Astrocyte (in vitro differentiated cells and primary cell): Measurements from ENCODE around the gene SHQ1. TPM values are rescaled to one million over a fixed set of nuclear protein-coding genes. Genes with fewer than 3 reads are reported as not detected.

Experiments
- DNase-seq: peaks from one replicate; pipeline ENCODE4 v3.0.0-alpha.2; 2010; ENCODE audit warnings: low read depth
- FAIRE-seq: peaks from 2 replicates; lab custom pipeline; 2011; peaks lifted over from hg19 to GRCh38; lab: Jason Lieb, UNC
- H2AFZ ChIP-seq: 2 replicates; pipeline ENCODE4 v1.6.0; 2012; ENCODE audit warnings: low read depth, low read length, inconsistent platforms
- H3K27ac ChIP-seq: 2 replicates; pipeline ENCODE4 v1.5.1; 2011; ENCODE audit warnings: low read depth, low read length, inconsistent platforms
- H3K27me3 ChIP-seq: 2 replicates; pipeline ENCODE4 v1.6.0; 2011; ENCODE audit warnings: low read length, inconsistent platforms; ENCODE audit not compliant: insufficient read depth
- H3K36me3 ChIP-seq: 2 replicates; pipeline ENCODE4 v1.5.1; 2011; ENCODE audit warnings: low read length, inconsistent platforms; ENCODE audit not compliant: insufficient read depth
- H3K4me1 ChIP-seq: 2 replicates; pipeline ENCODE4 v1.5.1; 2011; ENCODE audit warnings: low read length, inconsistent platforms; ENCODE audit not compliant: insufficient read depth
- H3K4me2 ChIP-seq: 2 replicates; pipeline ENCODE4 v1.6.0; 2012; ENCODE audit warnings: low read length, inconsistent platforms
- H3K4me3 ChIP-seq: 2 replicates; pipeline ENCODE4 v1.5.1; 2011; ENCODE audit warnings: low read depth, mild to moderate bottlenecking, low read length, inconsistent platforms; ENCODE audit not compliant: insufficient read depth
- H3K79me2 ChIP-seq: 2 replicates; pipeline ENCODE4 v1.6.0; 2012; ENCODE audit warnings: mild to moderate bottlenecking, low read length, inconsistent platforms; ENCODE audit not compliant: insufficient read depth
- H3K9ac ChIP-seq: 2 replicates; pipeline ENCODE4 v1.6.0; 2012; ENCODE audit warnings: mild to moderate bottlenecking, low read length, inconsistent platforms
- H3K9me3 ChIP-seq: 2 replicates; pipeline ENCODE4 v1.5.1; 2012; ENCODE audit warnings: low read depth, mild to moderate bottlenecking, low read length, inconsistent platforms; ENCODE audit not compliant: insufficient read depth
- H4K20me1 ChIP-seq: 2 replicates; pipeline ENCODE4 v1.6.0; 2012; ENCODE audit warnings: low read length, inconsistent platforms; ENCODE audit not compliant: insufficient read depth
- H3K27ac Mint-ChIP-seq: one replicate; pipeline ENCODE4 v1.8.0; 2021; ENCODE audit warnings: mild to moderate bottlenecking, mixed read lengths; ENCODE audit not compliant: unreplicated experiment
- H3K27me3 Mint-ChIP-seq: one replicate; pipeline ENCODE4 v1.8.0; 2021; ENCODE audit warnings: low read depth, mixed read lengths; ENCODE audit not compliant: unreplicated experiment
- H3K36me3 Mint-ChIP-seq: one replicate; pipeline ENCODE4 v1.8.0; 2021; ENCODE audit warnings: low read depth, mixed read lengths; ENCODE audit not compliant: unreplicated experiment
- H3K4me1 Mint-ChIP-seq: one replicate; pipeline ENCODE4 v1.8.0; 2021; ENCODE audit warnings: low read depth, mixed read lengths; ENCODE audit not compliant: unreplicated experiment
- H3K4me3 Mint-ChIP-seq: one replicate; pipeline ENCODE4 v1.8.0; 2021; ENCODE audit warnings: mild to moderate bottlenecking, moderate library complexity, mixed read lengths; ENCODE audit not compliant: unreplicated experiment
- H3K9me3 Mint-ChIP-seq: one replicate; pipeline ENCODE4 v1.8.0; 2021; ENCODE audit warnings: mild to moderate bottlenecking, mixed read lengths; ENCODE audit not compliant: unreplicated experiment
- CTCF ChIP-seq: IDR thresholded peaks from 2 replicates; pipeline ENCODE4 v1.5.1; 2011; ENCODE audit warnings: low read depth, mild to moderate bottlenecking, inconsistent platforms, low read length, moderate library complexity; ENCODE audit not compliant: insufficient read depth
- EZH2 ChIP-seq: IDR thresholded peaks from 2 replicates; pipeline ENCODE4 v1.6.1; 2012; ENCODE audit warnings: mild to moderate bottlenecking, low read length, inconsistent platforms; ENCODE audit not compliant: insufficient read depth
- total RNA-seq: library from RNA; stranded (reverse); gene quantifications from 2 replicates; pipeline ENCODE4 v1.2.1, GENCODE V29; 2021

Gene SHQ1
- total RNA-seq, 1 donor from 2014 or later, result 28.4 TPM

GRCh38 chr3:72754582-72754981 is 93.7 kb downstream of the SHQ1 start:
- no peak overlapping the region for H3K27ac ChIP-seq
- no peak overlapping the region for H3K4me3 ChIP-seq
- no peaks in the 10 kb centered on the region for H4K20me1 ChIP-seq
- H3K4me1 ChIP-seq, result no peaks in the 10 kb centered on the region
- H2AFZ ChIP-seq, result no peak overlapping the region
- Mint-ChIP-seq H3K27ac (no peak overlapping the region), H3K36me3 (peaks cover 6% of the 10 kb centered on the region), H3K4me1 (no peaks in the 10 kb centered on the region), H3K27me3 (no peaks in the 10 kb centered on the region), H3K4me3 (no peak overlapping the region), H3K9me3 (no peaks in the 10 kb centered on the region)
- TF ChIP-seq EZH2 (no peak), CTCF (no peak)
- no peak for FAIRE-seq
- H3K27me3 ChIP-seq, result no peaks in the 10 kb centered on the region
- H3K79me2 ChIP-seq, result no peaks in the 10 kb centered on the region
- no peak overlapping the region for H3K9ac ChIP-seq
- no peaks in the 10 kb centered on the region for H3K9me3 ChIP-seq
- H3K4me2 ChIP-seq, result no peak overlapping the region
- H3K36me3 ChIP-seq, result no peaks in the 10 kb centered on the region
- no peak for DNase-seq

DNA sequence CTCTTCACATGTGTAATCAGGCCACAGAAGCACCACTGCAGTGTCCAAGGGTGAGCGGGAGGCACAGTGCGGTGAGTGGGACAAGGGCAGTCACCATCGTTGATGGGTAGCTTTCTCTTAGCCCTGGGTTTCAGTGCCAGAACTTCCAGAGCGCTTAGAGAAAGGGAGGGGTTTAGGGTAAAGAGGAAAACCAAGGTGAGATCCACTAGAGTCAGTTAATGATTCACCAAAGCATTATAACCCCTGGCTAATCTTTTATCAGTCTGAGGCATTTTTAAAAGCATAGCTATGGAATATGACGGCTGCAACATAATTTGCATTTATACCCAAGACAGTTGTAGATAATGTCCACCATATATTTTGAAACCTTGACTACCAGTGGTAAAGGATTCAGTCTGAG is 94.8 kb downstream of the SHQ1 start:
- Histone ChIP-seq H3K27me3 (no peaks in the 10 kb centered on the region), H3K4me3 (no peak overlapping the region), H3K79me2 (no peaks in the 10 kb centered on the region), H3K27ac (no peak overlapping the region), H3K4me1 (no peaks in the 10 kb centered on the region), H3K9ac (no peak overlapping the region), H2AFZ (no peak overlapping the region), H3K36me3 (no peaks in the 10 kb centered on the region), H4K20me1 (no peaks in the 10 kb centered on the region), H3K9me3 (no peaks in the 10 kb centered on the region), H3K4me2 (no peak overlapping the region)
- Mint-ChIP-seq H3K4me3 (no peak overlapping the region), H3K9me3 (no peaks in the 10 kb centered on the region), H3K27ac (no peak overlapping the region), H3K27me3 (no peaks in the 10 kb centered on the region), H3K4me1 (no peaks in the 10 kb centered on the region), H3K36me3 (peaks cover 6% of the 10 kb centered on the region)
- TF ChIP-seq EZH2 (no peak), CTCF (no peak)
- FAIRE-seq (no peak), DNase-seq (no peak)

GRCh38 chr3:72750405-72750965 is 97.8 kb downstream of the SHQ1 start:
- H3K4me2 ChIP-seq, result no peak overlapping the region
- Mint-ChIP-seq H3K4me3 (no peak overlapping the region), H3K27me3 (no peaks in the 10 kb centered on the region), H3K36me3 (peaks cover 4% of the 10 kb centered on the region), H3K4me1 (peaks cover 7% of the 10 kb centered on the region), H3K9me3 (no peaks in the 10 kb centered on the region), H3K27ac (no peak overlapping the region)
- no peaks in the 10 kb centered on the region for H3K79me2 ChIP-seq
- H3K36me3 ChIP-seq, result no peaks in the 10 kb centered on the region
- no peak overlapping the region for H3K9ac ChIP-seq
- H3K4me1 ChIP-seq, result no peaks in the 10 kb centered on the region
- no peak overlapping the region for H3K4me3 ChIP-seq
- no peaks in the 10 kb centered on the region for H3K27me3 ChIP-seq
- H4K20me1 ChIP-seq, result no peaks in the 10 kb centered on the region
- H3K9me3 ChIP-seq, result no peaks in the 10 kb centered on the region
- no peak overlapping the region for H3K27ac ChIP-seq
- FAIRE-seq, result no peak
- DNase-seq, result no peak
- no peak for TF ChIP-seq CTCF
- no peak for TF ChIP-seq EZH2
- H2AFZ ChIP-seq, result no peak overlapping the region
